Measurements from ENCODE around the gene TFDP2. TPM values are rescaled to one million over a fixed set of nuclear protein-coding genes. Genes with fewer than 3 reads are reported as not detected.

Gene TFDP2
- total RNA-seq, 1 experiment from 2014 or later: 76.0 TPM

- Histone ChIP-seq H3K4ac (ENCODE audit: low read depth, low read length) (no peak overlapping the region), H3K79me2 (ENCODE audit: insufficient read depth, low read length) (no peaks in the 10 kb centered on the region), H3K23ac (ENCODE audit: insufficient read length, low read depth, low read length) (no peak overlapping the region), H3K27ac (ENCODE audit: insufficient read length, low read depth, low read length) (no peak overlapping the region), H2BK15ac (ENCODE audit: low read depth, low read length) (no peak overlapping the region), H3K27me3 (ENCODE audit: insufficient read depth, low read length) (no peaks in the 10 kb centered on the region), H3K23me2 (ENCODE audit: insufficient read length, low read depth, low read length, poor library complexity, severe bottlenecking) (no peaks in the 10 kb centered on the region), H3K4me1 (ENCODE audit: insufficient read depth, low read length) (no peaks in the 10 kb centered on the region; the same call in 1 of the 2 replicates), H4K8ac (replicated peaks; ENCODE audit: insufficient read length, low read depth, low read length) (no peak overlapping the region), H3K79me1 (ENCODE audit: insufficient read depth, low read depth, low read length, poor library complexity, severe bottlenecking) (no peaks in the 10 kb centered on the region), H2BK5ac (ENCODE audit: insufficient read length, low read length) (no peak overlapping the region), H3K9me3 (ENCODE audit: control insufficient read depth, low read depth, low read length) (no peaks in the 10 kb centered on the region), H3K9ac (ENCODE audit: extremely low read depth, insufficient read length, low read length) (no peak overlapping the region), H4K20me1 (ENCODE audit: control insufficient read depth, insufficient read depth, insufficient read length) (no peaks in the 10 kb centered on the region), H2BK120ac (ENCODE audit: low read depth, low read length, poor library complexity, severe bottlenecking) (no peak overlapping the region), H2BK20ac (ENCODE audit: low read depth, low read length, poor library complexity, severe bottlenecking) (no peak overlapping the region), H3K18ac (ENCODE audit: insufficient read length, low read depth, low read length) (no peak overlapping the region), H3K56ac (ENCODE audit: insufficient read length, low read depth, low read length) (no peak overlapping the region), H3T11ph (ENCODE audit: low read length) (no peak overlapping the region), H2AFZ (ENCODE audit: low read length) (no peak overlapping the region), H4K91ac (ENCODE audit: insufficient read length, low read depth, low read length) (no peak overlapping the region), H4K5ac (ENCODE audit: insufficient read length, low read depth, low read length) (no peak overlapping the region), H2AK5ac (ENCODE audit: insufficient read length, low read length) (no peak overlapping the region), H2BK12ac (ENCODE audit: insufficient read length, low read depth, low read length) (no peak overlapping the region), H3K14ac (ENCODE audit: insufficient read depth, low read length) (no peak overlapping the region), H3K4me2 (ENCODE audit: insufficient read depth, insufficient read length, low read length) (no peak overlapping the region)
- Mint-ChIP-seq H3K27me3 (ENCODE audit: low read depth) (no peaks in the 10 kb centered on the region), H3K4me3 (no peak overlapping the region), H3K36me3 (ENCODE audit: insufficient read depth in 1 of 3, low read depth in 3 of 3) (no peaks in the 10 kb centered on the region), H3K4me1 (peaks cover 6 to 11% of the 10 kb centered on the region in 2 experiments), H3K9me3 (no peaks in the 10 kb centered on the region), H3K27ac (no peak overlapping the region)
- WGBS (ENCODE audit: extremely low coverage, insufficient read length, low lambda C conversion rate): no CpG with 5 or more reads among the region's 3 CpGs
- TF ChIP-seq, protein P1, sequence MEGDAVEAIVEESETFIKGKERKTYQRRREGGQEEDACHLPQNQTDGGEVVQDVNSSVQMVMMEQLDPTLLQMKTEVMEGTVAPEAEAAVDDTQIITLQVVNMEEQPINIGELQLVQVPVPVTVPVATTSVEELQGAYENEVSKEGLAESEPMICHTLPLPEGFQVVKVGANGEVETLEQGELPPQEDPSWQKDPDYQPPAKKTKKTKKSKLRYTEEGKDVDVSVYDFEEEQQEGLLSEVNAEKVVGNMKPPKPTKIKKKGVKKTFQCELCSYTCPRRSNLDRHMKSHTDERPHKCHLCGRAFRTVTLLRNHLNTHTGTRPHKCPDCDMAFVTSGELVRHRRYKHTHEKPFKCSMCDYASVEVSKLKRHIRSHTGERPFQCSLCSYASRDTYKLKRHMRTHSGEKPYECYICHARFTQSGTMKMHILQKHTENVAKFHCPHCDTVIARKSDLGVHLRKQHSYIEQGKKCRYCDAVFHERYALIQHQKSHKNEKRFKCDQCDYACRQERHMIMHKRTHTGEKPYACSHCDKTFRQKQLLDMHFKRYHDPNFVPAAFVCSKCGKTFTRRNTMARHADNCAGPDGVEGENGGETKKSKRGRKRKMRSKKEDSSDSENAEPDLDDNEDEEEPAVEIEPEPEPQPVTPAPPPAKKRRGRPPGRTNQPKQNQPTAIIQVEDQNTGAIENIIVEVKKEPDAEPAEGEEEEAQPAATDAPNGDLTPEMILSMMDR (conservative IDR thresholded peaks at IDR 0.05): no peak
- DNase-seq: no peak
Measured at GRCh38 chr3:142118911-142119310, 30.4 kb downstream of the TFDP2 start.
